T-cell (primary cell): Measurements from ENCODE around the gene UQCC5. TPM values are rescaled to one million over a fixed set of nuclear protein-coding genes. Genes with fewer than 3 reads are reported as not detected.

Experiments used
- ATAC-seq, 4 experiments: fragments of 200-7000 bp in 3 of 4; fragments of 150-1000 bp in 1 of 4; cut with Tn5 transposase; replicated peaks in 1 of 4; 1 replicate in 3 of 4; 2 replicates in 1 of 4; pipeline ENCODE4 v1.10.0; 2021; ENCODE audit warnings: moderate library complexity in 3 of 4, mild to moderate bottlenecking in 2 of 4, moderate number of reproducible peaks in 1 of 4
- CTCF ChIA-PET, 2 donors: fragments of 300-600 bp; sonication (Branson Sonifier 250); formaldehyde crosslinking; loops; one replicate each; lab custom pipeline; 2022; ENCODE audit warnings: antibody characterized with exemption in 2 of 2; lab: Charles Lee
- POLR2A ChIA-PET, 2 donors: fragments of 300-600 bp; sonication (Branson Sonifier 250); formaldehyde crosslinking; loops; one replicate each; lab custom pipeline; 2022; ENCODE audit warnings: antibody characterized with exemption in 2 of 2; lab: Charles Lee
- DNase-seq, 35 experiments: peaks; one replicate each; pipeline versions ENCODE4 v3.0.0 to v3.0.0-alpha.2; 2013 to 2023
- H3K27ac ChIP-seq: one replicate; pipeline ENCODE4 v1.5.1; 2013; ENCODE audit warnings: low read length
- H3K27me3 ChIP-seq, 2 experiments: replicated peaks in 1 of 2; 1 replicate in 1 of 2; 2 replicates in 1 of 2; pipeline versions ENCODE4 v1.6.1 to v1.7.0; 2013; ENCODE audit warnings: low read length in 1 of 2, mixed read lengths in 1 of 2; ENCODE audit not compliant: control insufficient read depth in 2 of 2, insufficient read depth in 2 of 2; ENCODE audit errors: extremely low read depth in 1 of 2
- H3K36me3 ChIP-seq, 2 donors: 1 replicate in 1 of 2; 2 replicates in 1 of 2; pipeline versions ENCODE4 v1.6.1 to v1.7.0; 2013; ENCODE audit warnings: low read length in 1 of 2; ENCODE audit not compliant: control insufficient read depth in 2 of 2, insufficient read depth in 1 of 2; ENCODE audit errors: extremely low read depth in 1 of 2
- H3K4me1 ChIP-seq, 2 experiments: 1 replicate in 1 of 2; 2 replicates in 1 of 2; pipeline versions ENCODE4 v1.6.1 to v1.7.0; 2013; ENCODE audit warnings: low read length in 2 of 2, mixed read lengths in 1 of 2; ENCODE audit not compliant: insufficient read depth in 2 of 2, control insufficient read depth in 1 of 2; ENCODE audit errors: extremely low read depth in 1 of 2
- H3K4me3 ChIP-seq, 2 donors: 1 replicate in 1 of 2; 2 replicates in 1 of 2; pipeline versions ENCODE4 v1.5.1 to v1.7.0; 2013; ENCODE audit warnings: mild to moderate bottlenecking in 2 of 2, low read length in 1 of 2, moderate library complexity in 1 of 2; ENCODE audit not compliant: control insufficient read depth in 1 of 2; ENCODE audit errors: extremely low read depth in 1 of 2
- H3K9me3 ChIP-seq: 2 replicates; pipeline ENCODE4 v1.7.0; 2013
- H3K27ac Mint-ChIP-seq, 2 donors: one replicate each; pipeline ENCODE4 v1.8.0; 2020 to 2021; ENCODE audit warnings: mild to moderate bottlenecking in 2 of 2, mixed read lengths in 2 of 2
- H3K27me3 Mint-ChIP-seq, 2 donors: one replicate each; pipeline ENCODE4 v1.8.0; 2021 to 2022; ENCODE audit warnings: mixed read lengths in 2 of 2
- H3K36me3 Mint-ChIP-seq: one replicate; pipeline ENCODE4 v1.8.0; 2021; ENCODE audit warnings: mixed read lengths
- H3K4me1 Mint-ChIP-seq, 3 donors: one replicate each; pipeline ENCODE4 v1.8.0; 2020 to 2022; ENCODE audit warnings: mixed read lengths in 3 of 3, mild to moderate bottlenecking in 1 of 3
- H3K4me3 Mint-ChIP-seq, 3 donors: one replicate each; pipeline ENCODE4 v1.8.0; 2020 to 2022; ENCODE audit warnings: mild to moderate bottlenecking in 3 of 3, mixed read lengths in 3 of 3, moderate library complexity in 3 of 3
- H3K9me3 Mint-ChIP-seq, 3 donors: one replicate each; pipeline ENCODE4 v1.8.0; 2020 to 2022; ENCODE audit warnings: mixed read lengths in 3 of 3
- WGBS: methylation state at CpG from one replicate; pipeline ENCODE4 v1.1.5; 2013; ENCODE audit warnings: missing lambda C conversion rate; ENCODE audit not compliant: insufficient coverage; 5-methylcytosine and 5-hydroxymethylcytosine counted together
- total RNA-seq, 35 experiments: library from RNA in 6 of 35; stranded (reverse) in 6 of 35; fragments of 120-200 nt in 1 of 35; gene quantifications; one replicate each; pipeline versions ENCODE4 v1.2.1 to v1.2.4 and lab custom pipeline; 2013 to 2026

The UQCC5 gene
- total RNA-seq, 5 donors from 2014 or later (not counting 1 experiment from before 2014, with no cell fraction given) = 2.5 to 14.8 (median 9.8) TPM

DNA sequence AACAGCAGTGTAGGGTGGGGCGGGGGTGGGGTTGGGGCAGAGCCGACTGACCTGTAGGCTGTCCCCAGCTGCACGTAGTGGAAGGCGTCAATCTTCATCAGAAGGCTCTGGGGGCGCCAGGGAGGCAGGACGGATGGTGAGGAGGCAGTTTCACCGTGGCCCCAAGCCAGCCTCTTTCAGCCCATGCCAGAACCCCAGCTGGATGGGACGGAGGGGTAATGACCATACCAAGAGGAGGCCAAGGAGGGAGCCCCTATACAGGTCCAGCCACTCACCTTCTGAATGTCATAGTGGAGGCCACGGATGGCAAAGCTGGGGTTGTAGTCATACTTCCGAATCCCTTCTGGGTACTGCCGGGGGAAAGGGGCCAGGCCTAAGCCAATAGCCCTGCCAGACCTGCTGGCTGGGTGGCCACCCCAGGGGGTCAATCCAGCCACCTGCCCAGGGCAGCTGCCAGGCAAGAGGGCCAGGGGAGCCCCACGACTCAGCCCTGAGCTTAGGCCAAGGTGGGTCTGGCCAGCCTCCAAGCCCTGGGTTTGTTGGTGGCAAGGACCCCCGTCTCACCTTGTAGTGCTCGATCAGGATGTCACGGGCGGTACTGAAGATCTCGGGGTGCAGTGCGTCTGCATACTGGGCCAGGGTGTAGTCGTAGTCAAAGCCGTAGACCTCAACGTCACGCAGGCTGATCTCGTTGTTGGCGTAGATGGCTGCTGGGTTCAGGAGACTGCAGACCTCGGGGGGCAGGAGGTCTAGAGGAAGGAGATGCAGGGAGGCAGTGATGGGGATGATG, 7.6 kb upstream of the UQCC5 start:
- WGBS = 95% methylated on average over 24 of the region's 25 CpGs
- H3K4me1 Mint-ChIP-seq = peaks cover 4 to 5% (median 5%) of the 10 kb centered on the region in 3 donors
- no peaks in the 10 kb centered on the region for H3K36me3 ChIP-seq
- peaks cover 0 to 16% of the 10 kb centered on the region in 2 experiments for H3K4me1 ChIP-seq
- DNase-seq (peak in 2 of 35 experiments; percentile 2 to 16), ATAC-seq (no peak)
- H3K4me3 ChIP-seq = no peak overlapping the region
- H3K9me3 ChIP-seq = no peaks in the 10 kb centered on the region
- no peak overlapping the region for H3K27ac ChIP-seq
- H3K9me3 Mint-ChIP-seq = no peaks in the 10 kb centered on the region
- H3K27me3 Mint-ChIP-seq = no peaks in the 10 kb centered on the region
- no peaks in the 10 kb centered on the region for H3K36me3 Mint-ChIP-seq
- no peak overlapping the region for H3K27ac Mint-ChIP-seq
- H3K27me3 ChIP-seq = peaks cover 0 to 19% of the 10 kb centered on the region in 2 experiments
- ChIA-PET POLR2A (no interaction called here), CTCF (no interaction called here)
- no peak overlapping the region for H3K4me3 Mint-ChIP-seq

DNA sequence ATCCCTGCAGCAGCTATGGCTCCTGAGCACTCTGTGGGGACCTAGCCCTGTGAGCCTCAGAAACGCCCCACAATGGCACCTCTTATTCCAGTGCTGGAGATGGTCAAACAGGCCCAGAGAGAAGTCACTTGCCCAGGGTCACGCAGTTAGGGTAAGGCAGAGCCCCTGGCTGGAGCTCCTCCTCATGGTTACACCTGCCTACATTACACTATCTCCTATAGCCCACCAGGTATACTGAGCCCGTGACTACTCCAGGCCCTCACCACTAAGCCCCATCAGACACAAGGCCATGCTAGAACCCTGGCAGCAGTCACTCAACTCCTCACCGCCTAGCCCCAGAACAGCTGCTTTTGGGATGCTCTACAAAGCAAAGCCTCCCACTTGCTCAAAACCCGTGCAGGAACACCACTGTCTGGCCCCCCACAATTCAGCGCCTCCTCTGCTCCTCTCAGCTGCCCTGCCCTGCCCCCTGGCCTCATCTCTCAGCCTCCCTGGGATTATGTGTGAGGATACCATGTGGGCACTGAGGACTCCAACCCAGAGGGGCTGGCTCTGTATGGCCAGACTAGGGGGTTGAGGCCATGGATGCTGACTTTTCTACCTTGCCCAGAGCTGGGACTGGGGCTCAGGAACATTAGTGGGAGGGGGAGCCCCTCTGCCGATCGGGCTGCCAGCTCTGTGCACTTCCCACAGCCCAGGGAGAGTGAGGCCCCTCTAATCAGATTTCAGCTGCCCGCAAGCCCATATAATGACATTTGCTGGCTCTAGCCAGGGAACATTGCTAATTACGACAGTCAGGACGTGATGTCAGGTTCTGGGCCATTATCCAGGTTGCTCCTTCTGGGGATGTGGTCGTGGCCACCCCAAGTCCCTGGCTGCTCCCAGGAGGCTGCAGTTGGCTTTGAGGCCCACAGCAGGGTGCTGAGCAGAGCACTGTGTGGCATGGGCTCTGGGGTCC, 6.8 kb upstream of the UQCC5 start:
- 88% methylated on average over 10 of the region's 12 CpGs for WGBS
- ATAC-seq (no peak), DNase-seq (peak in 1 of 35 experiments; percentile 23)
- H3K4me1 ChIP-seq = peaks cover 0 to 22% of the 10 kb centered on the region in 2 experiments
- no peak overlapping the region for H3K27ac ChIP-seq
- no peak overlapping the region for H3K4me3 ChIP-seq
- H3K27me3 ChIP-seq = peaks cover 0 to 25% of the 10 kb centered on the region in 2 experiments
- H3K4me3 Mint-ChIP-seq = no peak overlapping the region
- peaks cover 8% of the 10 kb centered on the region in 3 donors for H3K4me1 Mint-ChIP-seq
- no peaks in the 10 kb centered on the region for H3K36me3 Mint-ChIP-seq
- H3K36me3 ChIP-seq = no peaks in the 10 kb centered on the region
- H3K9me3 Mint-ChIP-seq = no peaks in the 10 kb centered on the region
- H3K27me3 Mint-ChIP-seq = no peaks in the 10 kb centered on the region
- H3K27ac Mint-ChIP-seq = no peak overlapping the region
- POLR2A ChIA-PET = no interaction called here
- no peaks in the 10 kb centered on the region for H3K9me3 ChIP-seq
- CTCF ChIA-PET = no interaction called here

DNA sequence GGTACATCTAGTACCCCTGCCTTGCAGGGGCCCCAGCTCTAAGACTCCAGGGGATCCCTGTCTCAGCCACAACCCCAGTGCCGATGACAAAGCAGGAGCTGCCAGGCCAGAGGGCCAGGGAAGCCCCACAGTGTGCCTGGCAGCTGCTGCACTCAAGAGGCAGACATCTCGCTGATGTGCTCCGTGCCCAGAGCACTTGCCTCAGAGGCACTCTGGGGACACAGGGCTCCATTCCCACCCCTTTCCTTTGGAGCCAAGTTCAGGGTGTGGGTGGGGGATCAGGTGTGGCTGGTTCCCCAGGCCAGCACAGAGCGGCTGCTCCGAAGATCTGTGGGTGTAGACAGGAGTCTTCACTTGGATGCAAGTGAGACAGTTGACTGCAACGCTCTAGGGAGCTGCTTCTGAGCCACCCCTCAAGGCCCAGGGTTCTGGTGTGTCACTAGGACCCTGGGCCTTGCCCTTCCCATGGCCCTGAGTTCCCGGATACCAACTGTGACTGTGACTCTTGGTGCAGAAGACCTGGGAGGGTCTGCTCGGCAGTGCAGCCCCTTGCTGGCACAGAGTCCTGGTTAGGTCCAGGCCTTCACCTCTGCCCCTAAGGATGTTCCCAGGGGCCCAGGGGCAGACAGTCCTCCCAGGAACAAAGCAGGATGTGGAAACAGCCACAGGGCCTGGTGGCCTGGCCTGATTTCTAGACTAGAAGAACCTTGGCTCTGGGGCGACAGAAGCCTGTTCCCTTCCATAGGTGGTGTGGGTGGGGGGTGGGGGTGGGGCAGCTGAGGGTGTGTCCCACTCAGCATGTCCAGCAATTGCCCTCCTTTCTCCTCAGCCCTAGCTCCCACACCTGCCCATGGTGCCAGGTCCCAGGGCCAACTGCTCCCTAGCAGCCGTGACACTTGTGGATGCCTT, 5.2 kb upstream of the UQCC5 start:
- H3K9me3 Mint-ChIP-seq = no peaks in the 10 kb centered on the region
- H3K4me1 Mint-ChIP-seq = peaks cover 14 to 20% (median 17%) of the 10 kb centered on the region in 3 donors
- WGBS = 86% methylated on average over 7 of the region's 10 CpGs
- Histone ChIP-seq H3K27me3 (peaks cover 0 to 28% of the 10 kb centered on the region in 2 experiments), H3K4me1 (peaks cover 4 to 30% of the 10 kb centered on the region in 2 experiments), H3K27ac (no peak overlapping the region), H3K4me3 (no peak overlapping the region), H3K9me3 (no peaks in the 10 kb centered on the region), H3K36me3 (no peaks in the 10 kb centered on the region)
- CTCF ChIA-PET = no interaction called here
- DNase-seq (peak in 1 of 35 experiments; percentile 22), ATAC-seq (no peak)
- no peaks in the 10 kb centered on the region for H3K27me3 Mint-ChIP-seq
- no peak overlapping the region for H3K4me3 Mint-ChIP-seq
- POLR2A ChIA-PET = no interaction called here
- H3K27ac Mint-ChIP-seq = no peak overlapping the region
- H3K36me3 Mint-ChIP-seq = no peaks in the 10 kb centered on the region

DNA sequence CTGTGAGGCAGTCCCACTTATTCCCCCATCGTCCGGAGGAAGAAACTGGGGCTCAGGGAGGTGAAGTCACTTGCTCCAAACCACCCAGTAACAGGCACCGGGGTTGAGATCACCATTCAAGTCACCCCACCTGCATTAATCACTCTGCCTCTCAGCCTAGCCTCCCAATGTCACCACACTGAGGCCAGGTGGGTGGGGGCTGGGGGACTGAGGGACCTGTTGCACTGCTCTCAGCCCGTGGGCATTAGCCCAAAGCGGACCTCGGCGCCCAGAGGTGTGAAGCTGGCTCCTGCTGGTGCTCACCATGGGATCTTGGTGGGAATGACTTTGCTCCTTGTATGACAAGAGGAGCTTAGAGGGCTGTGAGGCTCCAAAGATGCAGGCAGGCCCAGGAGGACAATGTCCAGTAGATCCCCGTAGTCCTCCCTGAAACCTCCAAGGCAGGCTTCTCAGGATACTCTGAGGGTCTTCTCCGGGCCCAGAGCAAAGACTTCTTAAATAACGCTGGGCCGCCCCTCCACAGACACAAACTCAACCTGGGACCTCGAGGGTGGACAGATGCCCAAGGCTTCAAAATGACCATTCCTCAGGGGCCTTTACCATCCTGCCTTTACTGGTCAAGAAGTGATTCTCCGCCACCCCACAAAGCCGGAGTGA, 4.4 kb upstream of the UQCC5 start:
- Histone ChIP-seq H3K4me1 (peaks cover 6 to 32% of the 10 kb centered on the region in 2 experiments), H3K9me3 (no peaks in the 10 kb centered on the region), H3K36me3 (no peaks in the 10 kb centered on the region), H3K4me3 (no peak overlapping the region), H3K27me3 (peaks cover 0 to 28% of the 10 kb centered on the region in 2 experiments), H3K27ac (no peak overlapping the region)
- 95% methylated on average over 11 of the region's 14 CpGs for WGBS
- ATAC-seq (no peak), DNase-seq (peak in 2 of 35 experiments; percentile 11 to 21)
- Mint-ChIP-seq H3K9me3 (no peaks in the 10 kb centered on the region), H3K27me3 (no peaks in the 10 kb centered on the region), H3K36me3 (no peaks in the 10 kb centered on the region), H3K4me1 (peaks cover 21 to 24% (median 21%) of the 10 kb centered on the region in 3 donors), H3K27ac (no peak overlapping the region), H3K4me3 (peak overlapping the region; percentile 64 to 76 (median 71))
- CTCF ChIA-PET = no interaction called here
- POLR2A ChIA-PET = no interaction called here

DNA sequence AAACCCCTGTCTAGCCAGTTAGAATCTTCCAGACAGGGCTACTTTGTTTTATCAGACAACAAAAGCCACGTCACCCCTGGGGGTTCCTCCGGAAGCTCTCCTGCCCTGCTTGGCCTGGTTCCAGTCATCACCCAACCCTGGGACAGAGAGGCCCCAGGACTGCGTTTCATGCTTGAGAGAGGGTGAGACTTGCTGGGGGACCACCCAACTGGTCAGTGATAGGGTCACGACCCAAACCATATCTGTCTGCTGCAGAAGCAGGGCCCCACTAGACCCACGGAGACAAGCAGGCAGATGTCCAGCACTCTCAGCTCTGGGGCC, 3.9 kb upstream of the UQCC5 start:
- Mint-ChIP-seq H3K27me3 (no peaks in the 10 kb centered on the region), H3K4me3 (peak overlapping the region; percentile 64 to 76 (median 71)), H3K36me3 (no peaks in the 10 kb centered on the region), H3K27ac (no peak overlapping the region), H3K4me1 (peaks cover 24 to 27% (median 25%) of the 10 kb centered on the region in 3 donors), H3K9me3 (no peaks in the 10 kb centered on the region)
- peaks cover 11 to 37% of the 10 kb centered on the region in 2 experiments for H3K4me1 ChIP-seq
- ATAC-seq (no peak), DNase-seq (peak in 14 of 35 experiments; percentile 11 to 59 (median 30))
- H3K36me3 ChIP-seq = no peaks in the 10 kb centered on the region
- no peak overlapping the region for H3K27ac ChIP-seq
- peaks cover 0 to 28% of the 10 kb centered on the region in 2 experiments for H3K27me3 ChIP-seq
- 58% methylated on average over 3 of the region's 5 CpGs for WGBS
- CTCF ChIA-PET = no interaction called here
- peak overlapping the region; percentile 37 to 52 for H3K4me3 ChIP-seq
- H3K9me3 ChIP-seq = no peaks in the 10 kb centered on the region
- POLR2A ChIA-PET = no interaction called here
